SKM-1 treated with dmso at 0.1 percent for 144 hours (cell line): ENCODE data around the gene PPP1R14C.

Experiments used
- DNase-seq: peaks from one replicate; lab custom pipeline; 2025; ENCODE audit not compliant: unreplicated experiment; lab: John Stamatoyannopoulos, UW

Gene PPP1R14C

GRCh38 chr6:150269130-150269856 lies 126.4 kb downstream of the PPP1R14C start:
- no peak for DNase-seq

- no peak for DNase-seq
These were observed 127.0 kb downstream of the PPP1R14C start for GRCh38 chr6:150269857-150270223.

GRCh38 chr6:150270330-150271052 lies 127.6 kb downstream of the PPP1R14C start:
- no peak for DNase-seq

- DNase-seq: no peak
These were observed 128.3 kb downstream of the PPP1R14C start for GRCh38 chr6:150271172-150271500.

GRCh38 chr6:150271501-150272263 lies 128.8 kb downstream of the PPP1R14C start:
- DNase-seq: peak; percentile 28

GRCh38 chr6:150272264-150272975 lies 129.6 kb downstream of the PPP1R14C start:
- DNase-seq: no peak

GRCh38 chr6:150272976-150273315 lies 130.1 kb downstream of the PPP1R14C start:
- no peak for DNase-seq

- no peak for DNase-seq
These were observed 130.8 kb downstream of the PPP1R14C start for GRCh38 chr6:150273457-150274309.

- DNase-seq: no peak
These were observed 132.6 kb downstream of the PPP1R14C start for GRCh38 chr6:150275489-150275888.

- DNase-seq: no peak
These were observed 133.5 kb downstream of the PPP1R14C start for GRCh38 chr6:150276168-150276936.

- DNase-seq: no peak
These were observed 134.3 kb downstream of the PPP1R14C start for GRCh38 chr6:150276937-150277742.

- DNase-seq: no peak
These were observed 136.7 kb downstream of the PPP1R14C start for GRCh38 chr6:150279533-150279932.

GRCh38 chr6:150280703-150281102 lies 137.9 kb downstream of the PPP1R14C start:
- no peak for DNase-seq

- no peak for DNase-seq
These were observed 138.9 kb downstream of the PPP1R14C start for GRCh38 chr6:150281767-150282166.

GRCh38 chr6:150282806-150283205 lies 140.0 kb downstream of the PPP1R14C start:
- no peak for DNase-seq

GRCh38 chr6:150286460-150286859 lies 143.6 kb downstream of the PPP1R14C start:
- DNase-seq: no peak

- no peak for DNase-seq
These were observed 144.1 kb downstream of the PPP1R14C start for GRCh38 chr6:150286912-150287311.

- no peak for DNase-seq
These were observed 145.6 kb downstream of the PPP1R14C start for GRCh38 chr6:150288456-150288855.
